ENCODE data around the gene OR6A2.

The OR6A2 gene

DNA sequence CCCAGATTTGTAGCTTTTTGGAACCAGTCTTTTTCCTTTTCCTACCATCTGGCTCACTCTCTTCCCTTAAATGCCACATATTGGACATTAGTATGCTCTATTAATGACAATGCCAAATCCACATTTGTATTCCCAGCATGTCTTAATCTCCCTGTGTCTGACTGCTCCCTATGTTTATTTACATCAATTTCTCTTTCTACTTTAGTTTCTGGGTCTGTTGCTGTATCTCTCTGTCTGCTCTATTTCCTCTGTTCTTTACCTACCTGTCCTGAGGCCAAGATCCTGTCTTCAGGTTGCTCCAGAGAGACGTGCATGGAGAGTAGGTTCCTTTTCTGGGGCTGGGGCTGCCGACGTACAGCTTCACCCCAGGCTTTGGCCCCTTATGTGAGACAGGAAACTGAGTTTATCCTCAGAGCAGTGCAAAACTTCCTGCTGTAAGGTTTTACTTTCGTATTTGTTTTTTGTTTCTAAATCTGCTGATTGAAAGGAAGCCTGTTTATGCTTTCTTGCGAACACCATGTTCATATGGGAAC, 53.3 kb downstream of the OR6A2 start:
- no peak for DNase-seq (ENCODE audit: low read depth)
- H3K4me3 ChIP-seq (ENCODE audit: control insufficient read depth, low read depth, low read length), result no peak overlapping the region
- TF ChIP-seq, protein P1, sequence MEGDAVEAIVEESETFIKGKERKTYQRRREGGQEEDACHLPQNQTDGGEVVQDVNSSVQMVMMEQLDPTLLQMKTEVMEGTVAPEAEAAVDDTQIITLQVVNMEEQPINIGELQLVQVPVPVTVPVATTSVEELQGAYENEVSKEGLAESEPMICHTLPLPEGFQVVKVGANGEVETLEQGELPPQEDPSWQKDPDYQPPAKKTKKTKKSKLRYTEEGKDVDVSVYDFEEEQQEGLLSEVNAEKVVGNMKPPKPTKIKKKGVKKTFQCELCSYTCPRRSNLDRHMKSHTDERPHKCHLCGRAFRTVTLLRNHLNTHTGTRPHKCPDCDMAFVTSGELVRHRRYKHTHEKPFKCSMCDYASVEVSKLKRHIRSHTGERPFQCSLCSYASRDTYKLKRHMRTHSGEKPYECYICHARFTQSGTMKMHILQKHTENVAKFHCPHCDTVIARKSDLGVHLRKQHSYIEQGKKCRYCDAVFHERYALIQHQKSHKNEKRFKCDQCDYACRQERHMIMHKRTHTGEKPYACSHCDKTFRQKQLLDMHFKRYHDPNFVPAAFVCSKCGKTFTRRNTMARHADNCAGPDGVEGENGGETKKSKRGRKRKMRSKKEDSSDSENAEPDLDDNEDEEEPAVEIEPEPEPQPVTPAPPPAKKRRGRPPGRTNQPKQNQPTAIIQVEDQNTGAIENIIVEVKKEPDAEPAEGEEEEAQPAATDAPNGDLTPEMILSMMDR (conservative IDR thresholded peaks at IDR 0.05; ENCODE audit: control insufficient read depth, insufficient read depth, low read depth, low read length), result no peak

DNA sequence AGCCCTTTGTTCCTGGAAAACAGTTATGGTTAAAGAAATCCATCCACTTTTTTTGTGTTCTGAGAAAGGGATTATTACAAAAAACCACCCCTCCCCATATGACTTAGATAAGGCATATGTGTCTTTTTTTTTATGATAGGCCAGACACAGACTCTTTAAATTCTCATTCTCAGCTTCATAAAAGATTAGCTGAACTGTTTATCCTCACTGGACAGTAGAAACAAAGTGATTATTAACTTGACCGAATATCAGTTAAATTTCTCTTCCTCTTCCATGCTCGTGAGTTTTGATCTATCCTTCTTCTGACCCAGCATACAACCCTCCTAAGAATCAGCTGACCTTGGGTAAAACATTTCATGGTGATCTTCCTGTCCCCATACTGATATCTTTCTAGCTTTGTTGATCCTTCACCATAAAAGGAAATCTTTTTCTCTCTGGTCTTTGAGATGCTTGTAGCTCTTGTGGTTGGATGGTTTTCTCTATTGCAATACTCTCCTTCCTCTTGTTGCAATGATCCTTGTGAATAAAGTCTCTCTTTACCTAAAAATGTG, 53.9 kb downstream of the OR6A2 start:
- no peak for DNase-seq (ENCODE audit: low read depth)
- H3K4me3 ChIP-seq (ENCODE audit: control insufficient read depth, low read depth, low read length), result no peak overlapping the region
- TF ChIP-seq, protein P1 (conservative IDR thresholded peaks at IDR 0.05; ENCODE audit: control insufficient read depth, insufficient read depth, low read depth, low read length), result no peak

DNA sequence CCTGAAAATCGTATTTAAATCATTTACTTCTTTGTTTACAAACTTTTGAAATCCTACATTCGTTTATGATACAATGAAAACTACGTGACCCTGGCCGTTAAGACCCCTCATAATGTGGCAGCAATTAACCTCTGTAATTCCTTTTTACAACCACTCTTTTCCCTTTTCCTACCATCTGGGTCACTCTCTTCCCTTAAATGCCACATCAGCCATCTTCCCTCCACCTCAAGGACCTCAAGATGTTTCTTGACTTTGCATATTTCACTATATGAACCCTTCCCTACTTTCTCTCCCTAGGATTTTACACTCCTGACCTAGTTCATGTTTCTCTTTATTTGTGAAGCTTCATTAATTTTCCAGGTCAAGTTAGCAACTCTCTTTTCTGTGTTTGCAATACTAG, 54.5 kb downstream of the OR6A2 start:
- no peak overlapping the region for H3K4me3 ChIP-seq (ENCODE audit: control insufficient read depth, low read depth, low read length)
- TF ChIP-seq, protein P1 (conservative IDR thresholded peaks at IDR 0.05; ENCODE audit: control insufficient read depth, insufficient read depth, low read depth, low read length), result no peak
- no peak for DNase-seq (ENCODE audit: low read depth)

DNA sequence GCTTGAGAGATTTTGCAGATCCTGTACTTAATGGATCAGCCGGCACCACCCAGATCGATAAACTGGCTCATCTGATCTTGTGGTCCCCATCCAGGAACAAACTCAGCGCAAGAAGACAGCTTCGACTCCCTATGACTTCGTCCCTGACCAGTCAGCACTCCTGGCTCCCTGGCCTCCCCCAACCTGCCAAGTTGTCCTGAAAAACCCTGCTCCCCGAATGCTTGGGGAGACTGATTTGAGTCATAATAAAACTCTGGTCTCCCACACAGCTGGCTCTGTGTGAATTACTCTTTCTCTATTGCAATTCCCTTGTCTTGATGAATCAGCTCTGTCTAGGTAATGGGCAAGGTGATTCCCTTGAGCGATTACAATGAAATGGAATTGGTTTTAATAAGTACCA, 57.2 kb downstream of the OR6A2 start:
- no peak for DNase-seq (ENCODE audit: low read depth)
- no peak overlapping the region for H3K4me3 ChIP-seq (ENCODE audit: control insufficient read depth, low read depth, low read length)
- TF ChIP-seq, protein P1 (conservative IDR thresholded peaks at IDR 0.05; ENCODE audit: control insufficient read depth, insufficient read depth, low read depth, low read length), result no peak

Data from fibroblast of mammary gland (primary cell).